ENCODE results near the gene TAF1C.

The TAF1C gene

DNA sequence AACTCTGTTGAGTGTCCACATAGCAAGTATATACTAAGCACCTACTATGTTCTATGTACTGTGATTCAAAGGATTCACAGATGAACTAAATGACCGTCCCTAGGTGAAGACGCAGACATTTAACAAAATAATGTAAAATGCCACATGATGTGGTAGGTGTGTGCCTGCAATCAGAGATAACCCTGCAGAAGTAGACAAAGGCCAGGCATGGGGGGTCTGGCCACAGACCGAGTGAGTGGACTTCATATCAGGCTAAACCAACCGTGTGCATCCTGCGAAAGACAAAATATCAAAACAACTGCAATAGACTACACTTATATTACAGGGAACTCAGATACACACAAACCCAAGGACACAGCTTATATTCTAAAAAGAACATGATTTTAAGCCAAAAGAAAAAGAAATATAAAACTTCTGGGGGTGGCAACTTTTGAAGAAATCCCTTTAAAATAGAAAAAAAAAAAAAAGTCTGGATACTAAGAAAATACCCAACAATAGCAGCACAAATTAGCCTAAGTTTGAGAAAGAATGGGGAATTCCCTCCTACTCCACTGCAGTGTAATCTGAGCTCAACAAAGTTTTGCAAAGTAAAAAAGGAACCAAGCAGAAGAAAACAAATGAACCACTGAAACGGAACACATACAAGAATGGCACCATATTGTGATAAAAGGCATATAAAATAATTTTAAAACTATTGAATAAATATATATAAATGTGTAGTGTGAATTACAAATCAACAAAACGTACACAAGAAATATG, 54.2 kb downstream of the TAF1C start:
- no peak for DNase-seq (ENCODE audit: low read depth in 2 of 2)

DNA sequence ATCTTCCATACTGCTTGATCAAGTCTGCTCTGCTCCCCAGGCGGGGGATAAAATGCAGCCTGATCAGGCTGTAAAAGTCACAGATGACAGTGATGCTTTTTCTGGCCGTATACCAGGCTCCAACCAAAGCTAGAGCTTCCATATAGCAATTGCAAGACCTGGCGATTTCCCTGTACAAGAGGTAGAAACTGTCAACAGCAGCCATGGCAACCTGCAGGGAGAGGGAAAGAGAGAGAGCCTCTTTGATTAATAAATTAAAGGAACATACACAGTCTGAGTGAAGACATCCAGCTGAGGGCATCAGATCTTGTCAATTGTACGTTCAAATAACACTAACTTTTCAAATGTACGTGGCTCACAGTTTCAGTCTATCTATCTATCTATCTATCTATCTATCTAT, 55.7 kb downstream of the TAF1C start:
- DNase-seq (ENCODE audit: low read depth in 2 of 2): no peak
